Activated CD4-positive, alpha-beta T cell treated with anti-CD3 and anti-CD28 coated beads, Interleukin-2, amount 50 U/mL, for 4 hours (primary cell): ENCODE results near the gene CNN1.
"Not testable (repeated sequence)": the region's sequence is repeated elsewhere in the genome, so short reads cannot be mapped to it uniquely, and the experiment has no call there.

Experiments
- DNase-seq, 2 experiments: peaks; one replicate each; pipeline ENCODE4 v3.0.0-alpha.2; 2020

The CNN1 gene

DNA sequence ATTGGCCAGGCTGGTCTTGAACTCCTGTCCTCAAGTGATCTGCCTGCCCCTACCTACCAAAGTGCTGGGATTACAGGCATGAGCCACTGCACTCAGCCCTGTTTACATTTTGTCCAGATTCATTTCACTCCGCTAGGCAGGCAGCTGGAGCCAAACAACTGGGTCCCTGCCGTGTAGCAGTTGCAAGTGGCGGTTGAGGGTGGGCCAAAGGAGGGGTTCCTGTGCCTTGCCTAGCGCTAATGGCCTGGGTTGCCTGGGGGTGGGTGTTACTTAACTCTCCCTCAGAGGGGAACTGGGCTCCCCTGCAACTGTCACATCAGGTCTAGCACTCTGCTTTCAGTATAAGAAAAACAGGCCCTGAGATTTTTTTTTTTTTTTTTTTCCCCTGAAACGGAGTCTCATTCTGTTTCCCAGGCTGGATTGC lies 31.4 kb downstream of the CNN1 start:
- DNase-seq, result no peak

DNA sequence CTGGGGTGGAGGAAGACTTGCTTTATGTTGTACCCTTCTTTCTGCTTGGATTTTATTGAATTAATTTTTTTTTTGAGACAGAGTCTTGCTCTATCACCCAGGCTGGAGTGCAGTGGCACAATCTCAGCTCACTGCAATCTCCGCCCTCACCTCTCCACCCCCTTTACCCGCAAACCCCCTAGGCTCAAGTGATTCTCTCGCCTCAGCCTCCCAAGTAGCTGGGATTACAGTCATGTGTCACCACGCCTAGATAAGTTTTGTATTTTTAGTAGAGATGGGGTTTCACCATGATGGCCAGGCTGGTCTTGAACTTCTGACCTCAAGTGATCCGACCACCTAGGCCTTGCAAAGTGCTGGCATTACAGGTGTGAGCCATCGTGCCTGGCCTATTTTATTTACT lies 34.7 kb downstream of the CNN1 start:
- DNase-seq, result not testable (repeated sequence)

DNA sequence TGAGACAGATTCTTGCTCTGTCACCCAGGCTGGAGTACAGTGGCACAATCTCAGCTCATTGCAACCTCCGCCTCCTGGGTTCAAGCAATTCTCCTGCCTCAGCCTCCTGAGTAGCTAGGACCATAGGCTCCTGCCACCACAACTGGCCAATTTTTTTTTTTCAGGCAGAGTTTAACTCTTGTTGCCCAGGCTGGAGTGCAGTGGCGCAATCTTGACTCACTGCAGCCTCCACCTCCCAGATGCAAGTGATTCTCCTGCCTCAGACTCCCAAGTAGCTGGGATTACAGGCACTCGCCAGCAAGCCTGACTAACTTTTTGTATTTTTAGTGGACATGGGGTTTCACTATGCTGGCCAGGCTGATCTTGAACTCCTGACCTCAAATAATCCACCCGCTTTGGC lies 35.1 kb downstream of the CNN1 start:
- DNase-seq, result not testable (repeated sequence)

GRCh38 chr19:11574689-11575088 lies 36.0 kb downstream of the CNN1 start:
- no peak for DNase-seq

DNA sequence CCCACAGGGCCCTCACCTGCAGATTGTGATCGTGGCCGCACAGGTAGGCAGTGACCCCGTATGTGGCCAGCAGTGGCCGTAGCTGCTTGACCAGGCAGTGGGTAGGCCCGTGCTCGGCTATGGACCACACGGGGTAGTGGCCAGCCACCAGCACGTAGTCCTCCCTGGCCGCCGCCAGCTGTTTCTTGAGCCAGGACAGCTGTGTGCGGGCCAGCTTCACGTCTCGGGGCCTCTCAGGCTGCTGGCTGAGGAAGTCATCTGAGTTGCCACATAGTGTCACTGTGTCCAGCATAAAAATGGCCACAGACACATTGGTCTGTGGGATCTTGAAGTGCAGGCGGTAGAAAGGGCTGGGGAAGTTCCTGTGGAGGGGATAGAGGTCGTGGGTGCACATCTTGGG lies 37.6 kb downstream of the CNN1 start:
- no peak for DNase-seq

DNA sequence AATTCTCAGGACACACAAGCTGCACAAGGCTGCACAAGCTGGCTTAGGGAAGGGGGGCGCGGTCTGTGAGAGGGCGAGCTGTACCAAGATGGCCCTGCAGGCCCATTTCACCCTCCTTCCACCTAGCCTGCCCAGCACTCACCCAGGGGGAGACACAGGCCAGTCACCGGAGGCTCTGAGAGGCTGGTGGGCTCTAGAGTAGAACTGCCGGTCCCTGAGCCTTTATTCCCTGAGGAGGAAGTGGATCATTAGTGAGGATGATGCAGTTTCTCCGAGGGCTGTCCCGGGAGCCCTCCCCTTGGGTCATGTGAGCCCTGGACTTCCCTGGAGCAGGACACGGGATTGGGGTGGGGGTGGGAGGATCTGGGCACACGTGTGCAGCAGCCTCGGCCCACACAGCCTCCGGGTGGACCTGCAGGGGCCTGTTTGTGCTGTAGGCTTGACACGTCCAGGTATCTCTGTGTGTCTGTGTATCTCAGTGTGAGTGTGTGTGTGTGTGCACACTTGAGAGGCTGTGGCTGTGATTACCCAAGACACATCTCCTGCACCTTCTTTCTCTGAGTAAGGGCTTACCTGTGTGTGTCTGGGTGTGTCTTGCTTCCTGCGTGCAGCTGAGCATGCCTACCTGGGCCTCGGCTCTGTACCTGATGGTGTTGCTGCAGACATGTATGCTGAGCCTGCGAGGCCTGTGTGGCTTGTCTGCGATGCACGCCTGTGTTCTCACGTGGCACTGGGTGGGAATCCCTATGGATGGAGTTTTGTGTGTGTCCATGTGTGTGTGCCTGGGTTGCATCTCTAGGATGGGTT lies 39.0 kb downstream of the CNN1 start, which contains the start of gene ACP5:
TSS of gene ACP5 (minus strand) at position 195 of the 807 bp plus-strand sequence. CDS start 328 bp downstream, outside the sequence.
- no peak for DNase-seq

- DNase-seq, result peak in 1 of 2 experiments; percentile 23
Observed at GRCh38 chr19:11578258-11579142, 39.8 kb downstream of the CNN1 start.

DNA sequence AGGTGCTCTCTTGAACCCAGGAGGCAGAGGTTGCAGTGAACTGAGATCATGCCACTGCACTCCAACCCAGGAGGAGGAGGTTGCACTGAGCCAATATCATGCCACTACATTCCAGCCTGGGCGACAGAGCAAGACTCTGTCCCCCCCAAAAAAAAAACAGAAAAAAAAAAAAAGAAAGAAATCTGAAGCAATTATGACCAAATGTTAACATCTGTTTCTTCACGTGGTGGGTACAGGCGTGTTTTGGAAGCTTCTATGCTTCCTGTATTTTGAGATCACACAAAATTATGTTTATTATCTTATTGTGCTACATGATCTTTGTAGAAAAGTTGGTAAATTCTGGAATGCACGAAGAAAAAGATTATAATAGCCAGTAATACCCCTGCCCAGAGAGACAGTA lies 41.5 kb downstream of the CNN1 start:
- no peak for DNase-seq

GRCh38 chr19:11581740-11582139 lies 43.1 kb downstream of the CNN1 start:
- DNase-seq, result peak; percentile 15 to 25

- DNase-seq, result no peak
Observed at GRCh38 chr19:11586331-11586730, 47.7 kb downstream of the CNN1 start.

DNA sequence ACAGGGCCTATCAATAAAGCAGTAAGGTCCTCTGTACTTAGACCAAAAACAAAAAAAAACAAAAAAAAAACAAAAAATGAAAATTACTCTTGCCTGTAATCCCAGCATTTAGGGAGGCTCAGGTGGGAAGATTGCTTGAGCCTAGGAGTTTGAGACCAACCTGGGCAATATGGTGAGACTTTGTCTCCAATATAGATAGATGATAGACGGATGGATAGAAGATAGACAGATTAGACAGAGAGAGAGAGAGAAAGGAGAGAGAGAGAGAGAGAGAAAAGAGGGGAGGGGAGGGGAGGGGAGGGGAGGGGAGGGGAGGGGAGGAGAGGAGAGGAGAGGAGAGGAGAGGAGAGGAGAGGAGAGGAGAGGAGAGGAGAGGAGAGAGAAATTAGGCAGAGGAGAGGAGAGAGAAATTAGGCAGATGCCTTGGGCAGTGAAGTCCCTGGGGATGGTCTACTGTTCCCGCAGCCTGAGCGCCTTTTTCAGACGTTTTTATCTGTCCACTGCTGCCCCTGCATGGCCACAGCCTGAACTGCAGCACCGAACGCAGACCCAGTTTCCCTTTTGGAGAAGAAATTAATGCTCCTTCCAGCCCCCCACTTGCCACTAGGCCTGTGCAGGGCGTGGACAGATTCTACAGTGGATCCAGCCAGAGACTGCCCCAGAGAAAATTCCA lies 48.8 kb downstream of the CNN1 start:
- peak; percentile 71 to 79 for DNase-seq

GRCh38 chr19:11587975-11588631 lies 49.5 kb downstream of the CNN1 start:
- no peak for DNase-seq

DNA sequence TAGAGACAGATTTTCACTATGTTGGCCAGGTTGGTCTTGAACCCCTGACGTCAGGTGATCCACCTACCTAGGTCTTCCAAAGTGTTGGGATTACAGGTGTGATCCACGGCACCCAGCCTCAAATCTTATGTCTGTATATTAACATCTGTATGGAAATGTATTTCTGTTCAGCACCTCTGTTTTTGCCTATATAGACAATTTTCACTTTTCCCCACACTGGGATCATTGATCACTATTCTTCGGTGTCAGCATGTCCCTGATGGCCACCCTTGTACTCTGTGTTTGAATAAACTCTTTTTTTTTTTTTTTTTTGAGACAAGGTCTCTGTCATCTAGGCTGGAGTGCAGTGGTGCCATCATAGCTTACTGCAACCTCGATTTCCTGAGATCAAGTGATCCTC lies 55.4 kb downstream of the CNN1 start:
- DNase-seq, result no peak

GRCh38 chr19:11596156-11596555 lies 57.5 kb downstream of the CNN1 start:
- DNase-seq, result no peak

DNA sequence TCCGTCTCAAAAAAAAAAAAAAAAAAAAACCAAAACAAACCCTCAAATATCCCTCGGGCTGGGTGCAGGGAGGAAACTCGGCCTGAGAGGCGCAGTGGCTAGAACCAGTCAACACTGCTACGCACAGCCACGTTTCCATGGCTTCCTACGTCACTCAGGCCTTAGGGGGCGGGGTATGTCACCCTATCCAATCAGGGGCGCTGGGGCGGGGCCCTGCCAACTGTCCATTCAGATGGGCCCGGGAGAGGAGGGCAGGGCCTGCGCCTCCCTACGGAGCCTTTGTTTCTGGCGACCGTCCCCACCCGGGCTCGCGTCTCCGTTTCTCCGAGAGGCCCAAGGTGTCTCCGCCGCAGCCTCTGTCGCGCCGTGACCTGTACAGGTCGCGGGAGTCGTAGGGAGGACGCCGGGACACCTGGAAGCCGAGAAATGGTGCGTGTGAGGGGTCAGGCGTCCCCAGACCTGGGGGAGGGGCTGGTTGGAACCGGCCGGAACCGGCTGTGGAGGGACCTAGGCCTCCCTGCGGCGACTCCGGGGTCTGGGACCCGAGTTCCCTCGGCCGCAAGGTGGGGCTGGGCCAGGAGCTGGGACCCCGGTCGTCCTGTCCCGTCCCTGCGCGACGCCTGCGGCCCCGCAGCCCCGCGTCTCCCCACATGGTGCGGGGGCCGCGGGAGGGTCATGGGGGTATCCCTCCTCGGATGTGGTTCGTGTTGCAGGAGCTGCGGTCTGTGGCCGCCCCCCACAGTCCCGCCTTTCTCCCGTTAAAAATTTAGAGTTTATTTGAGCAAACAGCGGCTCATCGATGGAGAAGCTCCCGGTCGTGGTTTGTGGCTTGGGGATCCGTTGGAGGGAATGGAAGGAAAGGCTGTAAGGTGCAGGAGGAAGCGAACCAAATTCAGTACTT lies 58.8 kb downstream of the CNN1 start, which contains the start of gene ZNF627:
TSS of gene ZNF627 (plus strand) at position 282 of the 901 bp plus-strand sequence. CDS start at position 427, 145 bp downstream.
- peak; percentile 96 for DNase-seq

GRCh38 chr19:11598103-11598483 lies 59.4 kb downstream of the CNN1 start:
- no peak for DNase-seq

DNA sequence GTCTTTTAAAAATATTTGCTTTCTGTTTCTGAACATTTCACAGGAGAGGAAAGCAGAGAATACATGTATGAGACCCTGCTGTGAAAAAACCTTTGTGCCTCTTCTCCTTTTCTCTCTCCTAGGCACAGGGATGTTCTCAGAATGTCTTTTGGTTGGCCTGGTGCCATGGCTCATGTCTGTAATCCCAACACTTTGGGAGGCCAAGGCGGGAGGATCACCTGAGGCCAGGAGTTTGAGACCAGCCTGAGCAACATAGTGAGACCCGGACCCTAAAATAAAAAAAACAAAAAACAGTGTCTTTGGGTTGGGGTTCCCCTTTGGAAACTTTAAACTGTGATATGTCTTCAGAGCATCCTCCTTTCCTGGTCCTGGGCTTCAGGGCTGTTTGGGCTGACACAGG lies 60.1 kb downstream of the CNN1 start:
- DNase-seq, result no peak

DNA sequence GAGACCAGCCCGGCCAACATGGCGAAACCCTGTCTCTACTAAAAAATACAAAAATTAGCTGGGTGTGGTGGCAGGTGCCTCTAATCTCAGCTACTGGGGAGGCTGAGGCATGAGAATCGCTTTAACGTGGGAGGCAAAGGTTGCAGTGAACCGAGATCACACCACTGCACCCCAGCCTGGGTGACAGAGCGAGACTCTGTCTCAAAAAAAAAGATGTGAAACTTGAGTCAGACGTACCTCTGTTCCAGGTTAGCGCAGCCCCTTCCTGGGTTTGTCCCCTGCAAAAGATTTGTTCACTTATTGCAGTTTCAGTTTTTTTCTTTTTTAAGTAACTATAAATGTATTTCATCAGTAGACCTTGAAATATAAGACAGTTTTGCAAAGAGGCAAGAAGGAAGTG lies 61.1 kb downstream of the CNN1 start:
- DNase-seq, result not testable (repeated sequence)
